ENCODE data around the gene PPFIA2. TPM values are rescaled to one million over a fixed set of nuclear protein-coding genes. Genes with fewer than 3 reads are reported as not detected.
"Not testable (repeated sequence)": the region's sequence is repeated elsewhere in the genome, so short reads cannot be mapped to it uniquely, and the experiment has no call there.

Gene PPFIA2
- total and polyA plus RNA-seq, 10 of the 15 experiments (the other 5 are each of a cell fraction or from before 2014, with no cell fraction given), result 0.06 to 0.39 (median 0.18) TPM; not detected in 6

GRCh38 chr12:81211306-81211705, 547.8 kb downstream of the PPFIA2 start:
- Histone ChIP-seq H3K4me2 (ENCODE audit: control insufficient read depth, insufficient read depth) (no peak overlapping the region), H3K27me3 (replicated peaks in 1 of 2; ENCODE audit: control insufficient read depth in 2 of 2, insufficient read depth in 2 of 2, low read length in 1 of 2) (no peaks in the 10 kb centered on the region), H3K9ac (ENCODE audit: control insufficient read depth, insufficient read depth, low read length) (no peak overlapping the region), H4K20me1 (ENCODE audit: control insufficient read depth, insufficient read depth) (no peaks in the 10 kb centered on the region), H3K9me3 (replicated peaks; ENCODE audit: control insufficient read depth, insufficient read depth, low read length) (no peaks in the 10 kb centered on the region), H3K27ac (ENCODE audit: control insufficient read depth, insufficient read depth) (no peak overlapping the region), H2AFZ (ENCODE audit: control insufficient read depth, low read depth, low read length) (no peak overlapping the region), H3K4me3 (no peak overlapping the region), H3K36me3 (ENCODE audit: control insufficient read depth in 2 of 2, insufficient read depth in 2 of 2, low read length in 1 of 2) (no peaks in the 10 kb centered on the region), H3K79me2 (ENCODE audit: control insufficient read depth, insufficient read depth, low read length) (no peaks in the 10 kb centered on the region), H3K4me1 (ENCODE audit: control insufficient read depth, insufficient read depth, low read length) (no peaks in the 10 kb centered on the region)
- WGBS (ENCODE audit: insufficient coverage, insufficient replicate concordance, low lambda C conversion rate, missing lambda C conversion rate), result 12% methylated on average over 1 of the region's 1 CpG
- intact Hi-C loops (cut with micrococcal nuclease; ENCODE audit: unreplicated experiment), result loop anchor here (5.0 kb wide), 1 partner anchor 341 kb away; no protein-coding TSS in a partner anchor
- BruUV-seq (replicated peaks), result no TSS peak
- CTCF ChIA-PET, result no interaction called here
- SMC1A ChIA-PET (ENCODE audit: uncharacterized antibody, unreplicated experiment), result no interaction called here
- POLR2A ChIA-PET, result no interaction called here
- in situ Hi-C loops (cut with MboI), result no loop called here
- no peak for TF ChIP-seq CTCF (IDR thresholded peaks at IDR 0.05 in 2 of 3, conservative IDR thresholded peaks at IDR 0.05 in 1 of 3; ENCODE audit: control insufficient read depth in 2 of 3, extremely low read depth in 1 of 3, insufficient read depth in 1 of 3, low read depth in 3 of 3, low read length in 3 of 3)
- no peak for TF ChIP-seq TCF7 (IDR thresholded peaks at IDR 0.05; ENCODE audit: borderline replicate concordance)
- no peak for TF ChIP-seq USF2 (IDR thresholded peaks at IDR 0.05; ENCODE audit: borderline replicate concordance, low read depth, low read length)
- no peak for TF ChIP-seq POLR2A (IDR thresholded peaks at IDR 0.05; ENCODE audit: low read depth, low read length)
- TF ChIP-seq SMAD5 (IDR thresholded peaks at IDR 0.05; ENCODE audit: low read depth), result no peak
- FAIRE-seq (no peak), DNase-seq (ENCODE audit: low read depth, low spot score) (no peak), ATAC-seq (no peak)
- RAD21 ChIA-PET (ENCODE audit: unreplicated experiment), result no interaction called here

GRCh38 chr12:81209772-81210225, 549.4 kb downstream of the PPFIA2 start:
- H3K79me2 ChIP-seq (ENCODE audit: control insufficient read depth, insufficient read depth, low read length); H3K4me3 ChIP-seq; H3K9ac ChIP-seq (ENCODE audit: control insufficient read depth, insufficient read depth, low read length); H2AFZ ChIP-seq (ENCODE audit: control insufficient read depth, low read depth, low read length); CTCF ChIA-PET; H3K36me3 ChIP-seq (ENCODE audit: control insufficient read depth in 2 of 2, insufficient read depth in 2 of 2, low read length in 1 of 2); BruUV-seq (replicated peaks); POLR2A ChIA-PET; H3K4me1 ChIP-seq (ENCODE audit: control insufficient read depth, insufficient read depth, low read length); H3K27me3 ChIP-seq (replicated peaks in 1 of 2; ENCODE audit: control insufficient read depth in 2 of 2, insufficient read depth in 2 of 2, low read length in 1 of 2); H3K4me2 ChIP-seq (ENCODE audit: control insufficient read depth, insufficient read depth); FAIRE-seq; H3K9me3 ChIP-seq (replicated peaks; ENCODE audit: control insufficient read depth, insufficient read depth, low read length); DNase-seq (ENCODE audit: low read depth, low spot score); H3K27ac ChIP-seq (ENCODE audit: control insufficient read depth, insufficient read depth); in situ Hi-C loops (cut with MboI); H4K20me1 ChIP-seq (ENCODE audit: control insufficient read depth, insufficient read depth); RAD21 ChIA-PET (ENCODE audit: unreplicated experiment); ATAC-seq: not testable (repeated sequence)
- intact Hi-C loops (cut with micrococcal nuclease; ENCODE audit: unreplicated experiment), result loop anchor here (5.0 kb wide), 1 partner anchor 343 kb away; no protein-coding TSS in a partner anchor
- SMC1A ChIA-PET (ENCODE audit: uncharacterized antibody, unreplicated experiment), result interaction anchor here (1.1 kb wide), 1 partner anchor 10 kb away, joined by 3 read pairs; no protein-coding TSS in a partner anchor
- WGBS (ENCODE audit: insufficient coverage, insufficient replicate concordance, low lambda C conversion rate, missing lambda C conversion rate), result 0% methylated on average over 2 of the region's 2 CpGs

Measured in GM12878 (cell line).